HG03060 (cell line): Measurements from ENCODE around the gene RAI1.

Experiments used
- ATAC-seq: cut with Tn5 transposase; IDR thresholded peaks from one replicate; pipeline ENCODE4 v1.9.1; 2021; ENCODE audit warnings: low read depth, moderate number of reproducible peaks; ENCODE audit not compliant: unreplicated experiment

The RAI1 gene

GRCh38 chr17:17761894-17762743 lies 80.9 kb downstream of the RAI1 start:
- ATAC-seq = no peak

DNA sequence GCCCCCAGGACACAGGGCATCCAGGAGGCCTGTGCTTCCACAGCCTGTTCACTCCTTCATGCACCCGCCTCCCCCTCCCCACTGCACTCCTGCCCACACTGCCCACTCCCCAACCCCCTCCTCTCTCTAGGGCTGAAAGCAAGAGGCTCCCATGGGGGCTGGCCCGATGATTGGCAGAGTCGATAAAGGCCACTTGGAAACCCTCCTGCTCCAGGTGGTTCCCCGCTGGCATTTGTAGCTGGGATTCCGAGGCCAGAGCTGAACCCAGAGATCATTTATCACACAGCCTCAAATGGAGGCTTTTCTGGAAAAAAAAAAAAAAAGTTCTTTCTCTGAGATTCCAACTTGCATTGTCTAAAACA lies 81.5 kb downstream of the RAI1 start:
- ATAC-seq = no peak

GRCh38 chr17:17763136-17763535 lies 81.9 kb downstream of the RAI1 start:
- ATAC-seq = no peak

DNA sequence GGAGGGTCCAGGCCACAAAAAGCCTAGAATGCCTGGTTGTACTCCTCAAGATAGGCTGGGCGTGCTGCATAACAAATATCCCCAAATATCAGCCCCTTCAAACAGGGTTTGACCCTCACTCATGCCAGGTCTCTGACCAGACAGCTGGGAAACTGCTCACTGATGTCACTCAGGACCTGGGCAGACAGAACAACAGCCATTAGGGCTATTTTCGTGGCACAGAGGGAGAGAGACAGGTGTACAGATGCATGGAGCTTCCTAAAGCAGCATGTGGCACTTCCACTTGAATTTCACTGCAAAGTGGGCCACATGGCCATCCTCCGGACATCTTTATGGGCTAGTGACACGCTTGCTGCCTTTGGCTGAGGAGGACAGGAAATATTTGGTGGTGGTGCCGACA lies 82.5 kb downstream of the RAI1 start:
- no peak for ATAC-seq

- no peak for ATAC-seq
Measured at GRCh38 chr17:17765359-17766076, 84.3 kb downstream of the RAI1 start.

GRCh38 chr17:17766077-17766743 lies 85.0 kb downstream of the RAI1 start:
- no peak for ATAC-seq

GRCh38 chr17:17766744-17767120 lies 85.5 kb downstream of the RAI1 start:
- ATAC-seq = no peak

DNA sequence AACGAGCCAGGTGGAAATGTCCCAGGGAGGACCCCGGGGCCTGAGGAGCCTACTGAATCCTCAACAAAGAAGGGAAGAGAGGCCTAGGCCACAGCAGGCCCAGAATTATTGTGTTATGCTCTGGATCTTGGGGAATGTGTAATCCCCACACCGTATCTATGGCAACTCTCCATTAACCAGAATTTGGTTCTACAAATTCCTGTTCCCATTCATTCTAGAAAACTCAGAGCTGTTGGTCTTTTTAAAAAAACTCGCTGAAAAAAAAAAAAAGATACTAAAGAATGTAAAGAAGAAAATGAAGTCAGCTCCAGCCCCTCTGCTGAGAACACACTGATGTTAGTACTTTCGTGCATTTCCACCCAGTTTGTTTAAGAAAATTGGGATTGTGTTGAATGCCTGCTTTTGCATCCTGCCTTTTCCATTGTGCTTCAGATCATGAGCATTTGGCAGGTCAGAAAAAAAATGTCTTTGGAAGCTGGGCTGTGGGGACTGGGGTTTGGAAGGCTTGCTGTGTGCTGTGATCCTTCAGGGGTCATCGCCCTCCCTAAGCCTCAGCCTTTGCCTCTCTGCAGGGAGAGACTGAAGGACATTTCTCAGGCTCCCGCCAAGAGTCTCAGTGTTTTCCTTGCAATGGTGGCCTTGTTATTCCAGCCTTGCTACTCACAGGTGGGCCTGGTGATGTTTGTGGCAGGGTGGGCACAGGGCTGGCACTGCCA lies 86.1 kb downstream of the RAI1 start:
- no peak for ATAC-seq

GRCh38 chr17:17767887-17768418 lies 86.7 kb downstream of the RAI1 start:
- ATAC-seq = no peak

- ATAC-seq = no peak
Measured at GRCh38 chr17:17768424-17769088, 87.3 kb downstream of the RAI1 start.

DNA sequence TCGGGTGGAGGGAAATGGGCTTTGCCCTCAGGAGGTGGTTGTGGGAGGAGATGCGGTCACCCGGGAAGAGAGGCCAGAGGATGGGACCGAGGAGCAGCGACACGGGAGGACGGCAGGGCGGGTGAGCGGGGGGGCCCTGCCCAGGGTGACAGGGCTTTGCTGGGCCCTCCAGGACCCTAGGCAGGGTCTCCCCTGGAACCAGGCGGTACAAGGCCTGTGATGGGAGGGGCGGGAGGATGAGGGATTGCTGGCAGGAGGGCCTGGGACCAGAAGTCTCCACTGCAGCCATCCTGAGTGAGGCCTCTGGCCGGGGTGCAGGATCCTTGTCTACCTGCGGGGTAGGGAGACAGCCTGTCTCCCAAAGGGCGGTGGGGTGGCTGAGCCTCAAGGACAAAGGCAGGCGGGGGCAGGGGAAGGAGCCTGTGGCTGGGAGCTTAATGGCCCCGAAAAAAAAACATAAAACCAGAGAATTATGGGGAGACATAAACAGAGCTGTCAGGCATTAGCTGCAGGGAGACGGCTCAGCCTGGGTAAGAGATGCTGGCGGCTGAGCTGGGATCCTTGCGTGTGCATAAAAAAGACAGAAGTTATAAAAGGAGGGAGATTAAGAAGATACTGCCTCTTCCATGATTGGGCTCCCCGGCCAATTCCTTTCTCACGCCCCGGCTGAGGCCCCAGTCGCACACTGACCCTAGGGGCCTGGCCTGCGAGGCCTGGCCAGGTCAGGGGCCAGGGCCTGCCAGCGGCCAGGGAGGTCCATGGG lies 88.8 kb downstream of the RAI1 start:
- ATAC-seq = no peak

- no peak for ATAC-seq
Measured at GRCh38 chr17:17770632-17771044, 89.4 kb downstream of the RAI1 start.

DNA sequence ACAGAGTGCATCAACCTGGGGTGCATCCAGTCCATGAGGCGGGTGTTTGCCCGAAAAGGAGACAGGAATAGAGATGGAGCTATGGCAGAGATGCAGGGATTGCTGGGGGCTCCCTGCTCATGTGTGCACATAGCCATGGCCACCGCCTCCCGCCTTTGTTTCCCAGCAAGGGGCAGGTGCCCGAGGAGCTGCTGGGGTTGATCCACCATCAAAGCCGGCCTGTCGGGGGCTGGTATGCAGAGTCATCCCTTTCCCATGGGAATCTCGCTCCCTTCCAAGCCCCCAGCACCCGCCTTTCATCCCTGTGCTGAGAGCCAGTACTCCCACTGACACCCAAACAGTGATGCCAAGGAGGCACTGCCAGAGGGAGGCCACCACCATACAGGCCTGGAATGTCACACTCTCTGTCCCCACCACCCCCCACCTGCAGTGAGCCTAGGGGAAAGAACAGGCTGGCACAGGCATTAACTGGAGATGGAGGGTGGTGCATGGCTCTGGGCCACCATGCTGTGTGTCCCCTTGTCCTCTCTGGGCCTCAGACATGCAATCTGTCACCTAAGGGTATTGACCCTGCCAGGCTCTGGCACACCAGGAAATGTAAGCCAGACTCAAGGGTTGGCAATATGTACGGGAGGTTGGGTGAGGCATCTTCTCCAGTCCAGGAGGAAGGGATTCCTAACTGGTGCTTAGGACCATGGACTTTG lies 90.4 kb downstream of the RAI1 start:
- no peak for ATAC-seq

- ATAC-seq = no peak
Measured at GRCh38 chr17:17772231-17772630, 91.0 kb downstream of the RAI1 start.

DNA sequence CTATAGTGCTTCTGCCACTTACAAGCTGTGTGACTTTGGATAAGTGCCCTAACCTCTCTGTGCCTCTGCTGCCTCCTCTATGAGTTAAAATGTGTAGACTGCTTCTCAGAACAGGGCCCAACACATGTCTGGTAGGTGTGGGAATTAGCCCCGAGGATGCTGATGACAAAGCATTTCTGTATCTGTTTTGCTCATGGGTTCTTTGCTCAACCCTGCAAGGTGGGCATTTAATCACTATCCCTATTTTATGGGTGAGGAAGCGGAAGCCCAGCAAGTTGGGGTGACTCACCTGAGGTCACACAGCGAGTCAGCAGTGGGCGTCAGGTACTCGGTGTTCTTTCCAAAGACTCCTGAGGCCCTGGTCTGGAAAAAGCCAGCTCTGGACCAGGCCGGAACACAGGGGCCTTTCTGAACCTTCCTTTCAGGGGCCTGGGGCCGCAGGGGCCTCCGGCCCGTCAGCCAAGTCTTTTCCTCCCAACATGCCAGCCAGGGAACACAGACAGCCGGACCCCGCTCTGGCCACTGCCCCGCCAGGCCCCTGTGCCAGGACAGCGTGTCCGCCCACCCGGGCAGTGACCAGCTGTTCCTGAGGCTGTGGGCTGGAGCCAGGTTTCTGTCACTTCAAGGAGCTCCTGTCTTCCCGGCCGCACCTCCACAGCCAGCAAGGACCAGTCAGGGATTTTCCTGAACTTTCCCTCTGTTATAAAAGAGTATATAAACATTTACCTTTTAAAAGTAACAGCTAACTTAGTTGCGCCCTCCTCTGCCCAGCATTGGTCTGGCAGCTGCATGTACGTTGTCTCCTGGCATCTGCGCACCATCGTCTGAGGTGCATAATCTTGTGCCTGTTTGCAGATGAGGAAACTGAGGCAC lies 93.0 kb downstream of the RAI1 start:
- ATAC-seq = no peak

GRCh38 chr17:17776889-17777288 lies 95.6 kb downstream of the RAI1 start:
- no peak for ATAC-seq

DNA sequence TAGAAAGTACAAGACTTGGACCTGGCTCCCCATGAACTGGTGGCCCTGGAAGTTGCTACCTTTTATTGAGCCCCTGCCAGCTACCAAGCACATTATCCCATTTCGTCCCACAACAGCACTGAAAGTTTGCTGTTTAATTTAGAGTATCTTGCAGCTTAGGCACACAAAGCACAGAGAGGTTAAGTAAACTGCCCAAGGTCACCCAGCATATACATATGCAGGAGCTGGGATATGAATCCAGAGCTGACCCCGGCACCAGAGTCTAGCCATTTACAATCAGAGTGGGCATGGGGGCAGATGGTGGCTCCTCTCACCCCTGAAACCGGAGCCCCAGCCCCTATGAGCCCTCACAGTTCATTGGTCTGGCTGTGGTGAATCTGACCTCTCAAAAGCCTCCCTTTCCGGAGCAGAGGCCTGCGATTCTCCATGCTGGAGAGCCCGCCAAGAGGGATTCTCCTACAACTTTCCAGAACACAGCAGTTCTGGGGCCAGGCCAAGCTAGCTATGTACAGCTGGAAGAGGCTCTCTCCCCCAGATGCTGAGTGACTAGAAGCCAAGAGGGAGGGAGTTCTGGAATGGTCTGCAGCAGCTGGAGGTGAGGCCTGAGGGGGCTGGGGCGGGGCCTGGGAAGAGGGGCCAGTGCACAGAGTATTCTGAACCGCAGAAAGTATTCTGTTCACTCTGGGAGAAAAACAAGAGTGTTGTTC lies 97.2 kb downstream of the RAI1 start:
- no peak for ATAC-seq
